HG02852 (cell line): ENCODE data around the gene SERPINB3.
"Not testable (repeated sequence)": the region's sequence is repeated elsewhere in the genome, so short reads cannot be mapped to it uniquely, and the experiment has no call there.

Experiments used
- ATAC-seq: cut with Tn5 transposase; IDR thresholded peaks from one replicate; pipeline ENCODE4 v1.9.1; 2021; ENCODE audit warnings: mild to moderate bottlenecking, moderate library complexity; ENCODE audit not compliant: unreplicated experiment

The SERPINB3 gene

DNA sequence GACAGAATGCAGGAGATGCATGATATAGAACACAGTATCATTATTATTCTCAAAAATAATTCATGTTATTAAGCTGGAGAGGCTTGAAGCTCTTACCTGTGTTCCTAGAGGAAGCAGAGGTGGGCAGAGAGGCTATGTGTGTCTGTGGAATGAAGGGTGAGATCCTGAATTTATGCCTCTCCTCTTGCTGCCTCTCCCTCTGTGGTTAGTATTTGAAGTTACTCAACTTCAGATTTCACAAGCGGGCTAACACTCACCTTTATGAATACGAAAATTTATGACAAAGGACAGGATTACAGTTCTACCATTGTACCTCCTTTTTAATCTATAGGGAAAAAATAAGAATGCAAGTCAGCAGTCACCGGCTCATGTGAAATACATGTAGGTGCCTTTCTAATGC is at the start of gene SERPINB3:
Gene SERPINB3, minus strand, starts transcription at position 144 of the 400 bp plus-strand sequence. CDS start 677 bp downstream, outside the sequence.
- ATAC-seq, result not testable (repeated sequence)

DNA sequence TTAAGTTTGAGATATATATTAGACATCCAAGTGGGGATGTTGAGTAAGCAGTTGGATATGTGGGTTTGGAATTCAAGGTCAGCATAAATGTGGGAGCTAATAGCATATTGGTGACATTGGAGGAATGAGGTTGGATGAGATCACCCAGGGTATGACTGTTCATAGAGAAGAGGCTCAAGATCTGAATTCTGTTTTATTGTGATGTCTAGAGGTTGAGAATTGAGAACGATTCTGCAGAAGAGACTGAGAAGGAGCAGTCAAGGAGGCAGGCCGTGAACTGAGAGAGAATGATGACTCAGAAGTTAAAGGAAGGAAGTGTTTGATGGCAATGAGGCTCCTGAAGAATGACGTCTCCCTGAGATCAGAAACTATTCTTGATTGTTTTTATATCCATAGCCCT is 47.0 kb upstream of the SERPINB3 start:
- no peak for ATAC-seq

DNA sequence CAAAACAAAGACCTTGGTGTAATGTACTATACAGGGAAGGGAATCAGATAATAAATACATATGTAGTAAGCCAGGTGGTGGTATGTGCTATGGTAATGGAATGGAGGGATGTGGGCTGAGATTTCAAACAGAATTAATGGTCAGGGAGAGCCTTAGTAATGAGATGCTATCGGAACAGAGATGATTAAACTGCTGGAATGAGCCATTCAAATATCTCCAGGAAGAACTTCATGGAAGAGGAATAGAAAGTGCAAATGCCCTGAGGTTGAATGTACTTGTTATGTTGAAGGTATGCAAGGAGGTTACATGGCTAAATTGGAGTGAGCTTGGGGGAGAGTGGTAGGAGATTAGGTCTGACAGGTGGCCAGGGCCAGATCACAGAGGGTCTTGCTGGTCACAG is 46.1 kb upstream of the SERPINB3 start:
- no peak for ATAC-seq

DNA sequence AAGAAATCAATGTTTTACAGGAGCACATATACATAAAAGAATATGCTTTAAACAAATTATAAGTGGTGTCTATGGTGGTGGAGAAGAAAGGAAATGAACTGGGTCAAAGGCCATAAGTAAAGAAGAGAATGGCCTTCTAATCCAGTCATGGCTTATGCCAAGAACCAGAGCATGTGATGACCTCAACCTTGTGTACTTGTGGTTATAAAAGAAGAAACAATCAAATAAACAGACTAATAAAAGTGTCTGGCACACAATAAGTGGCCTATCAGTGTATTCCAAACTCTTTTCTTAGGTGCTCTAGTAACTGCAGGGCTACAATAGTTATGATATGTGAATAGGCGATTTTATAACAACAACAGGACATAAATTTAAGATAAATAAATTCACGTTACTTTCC is 43.7 kb upstream of the SERPINB3 start:
- ATAC-seq, result no peak

DNA sequence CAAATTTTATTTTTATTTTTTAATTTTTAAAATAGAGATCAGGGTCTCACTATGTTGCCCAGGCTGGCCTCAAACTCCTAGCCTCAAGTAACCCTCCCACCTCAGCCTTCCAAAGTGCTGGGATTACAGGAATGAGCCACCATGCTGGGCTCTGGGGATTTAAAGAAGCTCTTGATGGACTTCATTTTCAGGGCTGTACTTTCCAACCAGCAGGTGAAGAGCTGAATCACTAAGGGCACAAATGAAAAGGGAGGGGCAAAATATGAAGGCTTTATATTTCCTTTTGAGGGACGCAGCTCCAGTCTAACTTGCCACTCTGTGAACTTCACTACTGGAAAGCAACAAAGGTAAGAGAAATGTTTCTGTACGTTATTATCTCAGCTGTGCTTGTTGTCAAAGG is 41.0 kb upstream of the SERPINB3 start, which contains the start of gene SERPINB11:
Gene SERPINB11, plus strand, starts transcription at position 301 of the 400 bp plus-strand sequence. CDS start 7,234 bp downstream, outside the sequence.
- ATAC-seq, result no peak

DNA sequence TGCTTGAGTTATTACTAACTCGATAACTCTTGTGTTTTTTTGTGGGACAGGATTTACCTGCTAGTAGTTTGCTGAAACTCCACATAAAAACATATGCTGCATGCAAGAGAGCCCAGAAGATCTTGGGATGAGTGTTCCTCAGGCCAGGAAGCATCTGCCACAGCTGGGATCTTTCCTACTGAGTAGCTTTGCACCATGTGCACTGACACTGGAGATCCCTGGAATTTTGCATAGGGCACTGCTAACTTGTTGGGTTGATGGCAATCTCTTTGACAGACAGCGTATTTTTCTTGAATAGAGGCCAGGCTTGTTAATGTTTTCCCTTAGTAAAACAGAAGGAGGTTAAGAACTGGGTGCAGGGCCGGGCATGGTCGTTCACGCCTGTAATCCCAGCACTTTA is 40.3 kb upstream of the SERPINB3 start:
- ATAC-seq, result no peak

DNA sequence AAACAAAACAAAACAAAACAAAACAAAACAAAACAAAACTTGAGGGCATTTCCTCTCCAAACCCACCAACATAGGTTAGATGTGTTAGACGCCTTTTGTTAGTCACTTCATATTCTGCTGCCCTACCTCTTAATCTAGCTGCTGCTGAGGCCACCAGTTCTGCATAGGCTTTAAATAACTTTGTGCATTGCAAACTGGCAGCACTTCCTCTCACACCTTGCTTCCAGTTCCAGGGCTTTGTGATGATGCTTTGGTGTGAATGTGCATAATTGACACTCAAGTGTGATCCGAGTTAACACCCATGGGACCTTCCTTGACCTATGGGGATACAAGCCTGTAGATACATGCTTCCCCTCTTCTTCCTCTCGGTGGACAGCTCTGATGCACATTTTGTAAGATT is 38.8 kb upstream of the SERPINB3 start:
- ATAC-seq, result no peak

DNA sequence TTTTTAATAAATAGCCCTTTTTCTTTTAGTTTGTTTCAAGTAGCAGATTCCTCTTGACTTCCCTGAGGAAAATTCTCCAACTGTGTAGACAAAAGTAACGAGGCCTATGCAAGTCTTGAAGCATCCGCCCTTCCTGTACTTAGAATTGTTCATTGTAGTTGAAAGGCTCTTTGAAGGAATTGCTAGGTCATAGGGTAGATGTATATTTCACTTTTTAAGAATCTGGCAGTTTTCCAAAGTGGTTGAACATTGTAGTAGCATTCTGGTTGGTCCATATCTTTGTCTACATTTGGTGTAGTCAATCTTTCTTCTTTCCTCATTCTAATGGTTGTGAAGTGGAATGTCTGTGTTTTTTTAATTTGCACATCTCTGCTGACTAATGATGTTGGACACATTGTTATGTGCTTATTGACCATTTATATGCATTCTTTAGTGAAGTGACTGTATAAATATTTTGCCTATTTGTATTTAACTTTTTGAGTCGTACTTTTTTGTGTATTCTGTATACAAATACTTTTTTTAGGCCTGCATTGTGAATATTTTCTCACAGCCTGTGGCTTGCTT is 35.5 kb upstream of the SERPINB3 start:
- no peak for ATAC-seq

DNA sequence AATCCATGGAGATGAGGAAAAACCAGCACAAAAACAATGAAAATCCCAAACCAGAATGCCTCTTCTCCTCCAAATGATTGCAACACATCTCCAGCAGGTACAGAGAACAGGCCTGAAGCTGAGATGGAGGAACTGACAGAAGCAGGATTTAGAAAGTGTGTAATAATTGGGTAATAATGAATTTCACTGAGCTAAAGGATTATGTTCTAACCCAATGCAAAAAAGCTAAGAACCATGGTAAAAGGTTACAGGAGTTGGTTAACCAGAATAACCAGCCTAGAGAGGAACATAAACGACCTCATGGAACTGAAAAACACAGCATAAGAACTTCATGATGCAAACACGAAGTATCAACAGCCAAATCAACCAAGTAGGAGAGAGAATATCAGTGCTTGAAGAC is 27.4 kb upstream of the SERPINB3 start:
- ATAC-seq, result no peak

DNA sequence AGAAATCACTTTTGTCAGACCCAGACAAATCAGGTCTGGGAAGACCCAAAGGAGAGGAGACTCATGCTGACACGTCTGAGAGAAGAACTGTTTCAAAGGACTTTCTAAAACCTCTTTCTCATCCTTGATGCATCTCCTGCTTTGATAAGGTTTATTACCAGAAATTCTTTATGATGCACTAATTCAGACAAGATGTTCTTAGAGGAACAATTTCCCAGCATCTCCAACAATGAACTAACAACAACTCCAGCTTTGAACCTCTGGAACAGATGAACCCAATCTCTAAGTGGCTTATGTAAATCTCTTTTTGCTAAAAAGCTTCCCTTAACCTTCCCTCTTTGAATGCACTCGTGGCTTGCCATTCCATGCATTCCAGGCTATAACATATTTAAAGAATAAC is 25.2 kb upstream of the SERPINB3 start:
- ATAC-seq, result no peak

DNA sequence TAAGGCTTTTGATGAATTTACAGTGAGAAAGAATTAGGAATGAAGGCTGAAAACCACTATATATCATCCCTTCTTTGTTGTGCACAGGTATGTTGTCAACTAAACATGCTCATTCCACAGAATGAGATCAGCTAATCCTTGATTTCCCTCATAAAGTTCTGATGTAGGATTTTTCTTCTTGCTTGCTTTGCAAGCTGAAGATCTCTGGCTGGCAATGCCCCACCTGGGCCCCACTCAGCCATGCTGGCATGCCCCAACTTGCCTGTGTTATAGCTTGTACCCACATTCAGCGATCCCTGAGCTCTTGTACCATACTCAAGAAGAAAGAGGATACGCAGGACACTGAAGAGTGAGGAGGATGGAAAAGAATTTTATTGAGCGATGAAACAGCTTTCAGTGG is 23.0 kb upstream of the SERPINB3 start:
- no peak for ATAC-seq

DNA sequence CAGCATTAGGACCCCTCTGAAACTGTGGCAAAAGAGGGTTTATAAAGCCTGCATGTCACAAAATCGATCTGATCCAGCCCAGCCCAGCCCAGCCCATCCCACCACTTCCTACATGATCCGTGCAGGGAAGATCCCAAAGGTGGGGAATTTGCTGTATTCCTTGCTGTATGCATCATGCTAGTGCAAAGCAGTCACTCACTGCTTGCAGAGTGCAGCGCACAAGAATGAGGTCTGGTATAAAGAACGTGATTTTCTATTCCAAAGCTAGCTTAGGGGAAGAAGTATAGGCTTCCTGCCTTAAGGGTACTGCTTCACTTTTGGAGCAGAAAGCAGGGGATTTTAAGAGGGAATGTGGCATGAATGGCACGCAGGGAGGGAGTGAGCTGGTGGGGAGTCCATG is 22.2 kb upstream of the SERPINB3 start:
- no peak for ATAC-seq

DNA sequence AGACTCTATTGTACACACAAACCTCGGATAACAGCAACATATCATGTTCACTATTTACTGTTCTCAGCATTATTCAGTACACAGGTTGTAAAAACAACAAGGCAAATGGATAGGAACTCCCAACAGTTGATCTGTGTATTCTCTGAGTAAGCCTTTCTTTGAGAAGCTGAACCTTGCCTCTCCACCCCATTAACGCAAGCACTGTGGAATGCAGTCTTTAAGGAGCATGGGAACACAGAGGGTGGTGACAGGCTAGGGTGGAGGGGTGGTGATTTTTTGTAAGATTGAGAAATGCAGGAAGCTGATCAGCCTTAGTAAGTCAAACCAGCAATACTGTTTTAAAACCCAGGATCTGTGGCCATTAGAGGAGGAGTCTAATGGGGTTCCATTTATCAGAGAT is 21.5 kb upstream of the SERPINB3 start:
- no peak for ATAC-seq

DNA sequence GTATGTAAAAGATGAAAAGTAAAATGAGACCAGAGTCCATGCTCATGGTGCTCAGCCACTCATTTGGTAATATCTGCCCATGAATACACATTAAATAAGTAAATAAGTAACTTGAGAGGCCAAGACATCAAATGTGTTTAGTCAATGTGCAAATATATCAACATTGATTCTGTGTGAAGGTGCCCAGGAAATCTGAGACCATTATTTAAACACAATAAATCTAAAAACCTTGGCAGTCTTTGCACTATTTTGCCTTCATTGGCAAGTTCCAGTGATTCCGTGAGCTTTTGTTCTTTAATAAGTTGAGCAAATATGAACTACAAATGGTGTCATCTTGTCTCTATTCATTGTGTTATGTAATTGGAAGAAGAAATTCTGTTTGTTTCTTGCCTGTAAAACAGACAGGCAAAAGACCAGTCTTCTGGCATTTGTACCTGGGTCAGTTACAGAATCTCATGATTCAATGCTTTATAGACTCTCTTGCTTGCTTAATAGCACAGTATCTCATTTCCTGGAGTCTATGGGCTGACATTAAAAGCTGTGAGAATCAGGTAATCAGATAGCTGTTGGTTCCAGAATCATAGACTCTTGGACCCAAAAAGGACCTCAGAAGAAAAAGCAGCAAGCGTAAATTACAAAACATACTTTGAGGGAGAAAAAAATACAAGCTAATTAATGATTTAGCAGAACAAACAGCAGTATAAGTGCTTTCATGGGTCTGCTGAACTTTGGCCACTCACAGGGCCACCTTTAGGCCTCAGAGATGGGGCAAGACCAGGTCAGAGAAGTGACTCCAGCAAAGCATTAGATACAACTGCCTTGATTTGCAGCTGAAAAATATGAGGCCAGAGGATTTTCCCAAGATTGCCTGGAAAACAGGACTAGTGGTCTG is 20.0 kb upstream of the SERPINB3 start:
- no peak for ATAC-seq

DNA sequence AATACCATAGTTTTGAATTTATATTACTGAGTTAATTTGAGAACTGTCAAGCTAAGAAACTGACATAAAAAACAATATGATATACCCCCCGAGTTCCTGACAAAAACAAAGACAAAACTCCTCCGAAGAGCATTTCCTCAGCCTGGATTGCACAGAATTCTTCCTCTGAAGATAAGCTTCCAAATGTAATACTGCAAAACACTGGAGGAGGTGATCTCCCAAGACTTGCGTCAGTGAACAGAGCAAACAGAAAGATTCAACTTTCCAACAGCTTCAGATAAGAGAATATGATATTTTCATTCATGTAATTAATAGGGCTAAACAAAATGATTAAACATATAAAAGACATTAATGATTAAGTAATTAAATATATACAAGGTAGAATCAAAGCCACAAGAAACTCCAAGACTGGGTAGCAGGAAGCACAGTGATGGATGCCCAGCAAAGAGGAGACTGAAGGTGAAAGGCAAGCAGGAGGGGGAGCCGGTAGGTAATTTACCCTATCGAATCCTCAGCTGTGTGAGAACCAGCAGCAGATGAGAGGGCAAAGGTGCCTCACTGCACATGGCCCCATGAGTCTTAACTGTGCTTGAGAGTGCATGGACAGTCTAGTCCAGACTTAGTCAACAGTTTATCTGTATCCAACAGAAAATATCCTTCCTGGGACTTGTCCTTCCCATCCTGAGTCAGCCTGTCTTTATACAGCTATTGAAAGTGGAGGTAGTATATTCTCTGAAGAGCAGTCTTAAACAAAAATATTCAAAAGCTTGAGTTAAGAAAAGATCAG is 18.3 kb upstream of the SERPINB3 start:
- no peak for ATAC-seq

DNA sequence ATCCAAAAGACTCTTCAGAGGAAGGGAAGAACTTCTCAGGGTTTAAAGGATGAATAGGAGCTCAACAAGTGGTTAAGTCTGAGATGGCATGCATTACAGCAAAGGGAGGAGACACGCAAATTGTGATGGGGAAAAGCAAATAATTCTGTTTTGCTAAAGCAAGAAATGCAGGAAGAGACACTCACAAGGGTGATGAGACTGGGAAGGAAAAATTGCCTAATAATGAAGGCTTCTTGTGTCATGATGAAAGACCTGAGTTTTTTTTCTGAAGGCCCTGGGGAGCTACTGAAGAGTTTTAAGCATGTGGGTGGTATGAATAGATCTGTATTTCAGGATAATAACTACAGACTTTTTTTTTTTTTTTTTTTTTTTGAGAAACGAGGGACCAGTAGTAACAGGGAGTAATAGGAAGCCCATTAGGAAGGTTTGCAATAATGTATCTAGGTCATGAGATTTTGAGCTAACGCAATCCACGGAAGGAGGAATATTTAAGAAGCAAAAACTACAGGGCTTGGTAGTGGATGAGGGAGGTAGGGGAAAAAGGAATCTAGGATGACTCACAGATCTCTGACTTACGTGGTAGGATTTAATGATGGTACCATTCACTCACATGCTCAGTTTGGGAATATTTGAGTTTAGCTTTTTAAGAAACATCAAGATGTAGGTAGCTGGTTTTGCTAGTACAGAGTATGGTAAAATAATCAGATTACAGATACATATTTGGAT is 16.0 kb upstream of the SERPINB3 start:
- ATAC-seq, result no peak

DNA sequence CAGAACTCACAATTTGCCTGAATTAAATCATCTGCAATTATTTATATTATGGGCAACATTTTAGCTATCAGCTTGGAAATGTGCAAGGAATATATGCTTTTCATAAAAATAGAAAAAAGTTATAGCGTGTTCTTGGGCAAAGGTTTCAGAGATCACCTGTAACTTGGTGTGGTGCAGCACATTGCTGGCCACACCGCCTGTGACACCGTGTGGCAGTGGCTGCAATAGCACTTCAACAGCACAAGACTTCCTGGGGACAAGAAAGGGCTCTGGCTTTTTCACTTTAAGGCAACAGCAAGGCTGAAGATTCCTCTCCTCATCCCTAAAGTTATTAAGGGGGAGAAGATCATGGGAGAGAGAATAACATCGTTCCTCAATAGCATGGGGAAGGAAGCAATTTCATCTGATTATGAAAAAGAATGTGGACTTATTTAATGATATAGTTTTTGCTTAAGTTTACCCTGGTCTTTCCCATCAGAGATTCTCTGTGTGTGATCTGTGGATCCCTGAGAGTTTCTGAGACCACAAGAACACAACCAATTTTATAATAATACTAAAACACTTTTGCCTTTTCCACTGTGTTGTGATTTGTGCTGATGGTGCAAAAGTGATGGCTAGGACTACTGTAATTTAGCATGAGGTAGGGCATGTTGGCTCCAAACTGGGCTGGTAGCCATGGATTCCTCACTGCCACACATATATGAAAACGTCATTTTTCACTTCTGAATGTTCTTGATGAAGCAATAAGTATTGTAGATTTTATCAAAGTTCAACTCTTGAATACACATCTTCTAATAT is 15.0 kb upstream of the SERPINB3 start:
- ATAC-seq, result peak; percentile 77

DNA sequence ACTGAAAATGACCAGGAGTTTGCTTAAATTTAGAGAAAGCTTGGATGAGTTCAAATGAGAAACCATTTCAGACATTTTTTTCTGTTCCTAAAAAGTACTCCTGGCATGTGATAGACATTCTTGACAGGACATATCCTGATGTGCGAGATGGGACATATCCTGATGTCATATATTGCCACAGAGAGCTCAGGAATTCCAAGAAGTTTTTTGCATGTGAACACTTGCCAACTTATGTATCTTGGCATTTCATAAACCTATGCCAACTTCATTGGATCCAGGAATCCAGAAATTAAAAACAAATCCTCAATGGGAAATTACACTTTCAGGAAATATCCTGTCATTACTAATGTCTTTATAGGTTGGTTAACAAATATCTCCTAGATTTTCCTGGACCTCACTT is 2.9 kb upstream of the SERPINB3 start:
- no peak for ATAC-seq

DNA sequence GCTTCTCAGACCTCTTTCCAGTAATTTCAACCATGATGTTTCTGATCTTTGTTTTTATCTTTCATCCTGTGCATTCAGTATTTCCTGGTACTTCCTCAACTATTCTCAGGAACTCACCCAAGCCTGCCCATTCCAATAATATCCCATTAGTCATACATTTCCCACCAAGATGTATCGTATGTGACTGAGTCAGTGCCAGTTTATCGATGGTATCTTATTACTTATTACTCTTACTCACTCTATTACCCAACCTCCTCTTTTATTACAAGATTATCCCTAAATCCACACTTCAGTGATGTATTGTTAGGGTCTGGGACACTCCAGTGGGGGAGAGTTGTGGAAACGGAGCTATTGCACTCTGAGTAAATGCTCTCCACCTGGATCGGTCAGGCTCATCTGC is 2.8 kb downstream of the SERPINB3 start:
- not testable (repeated sequence) for ATAC-seq

DNA sequence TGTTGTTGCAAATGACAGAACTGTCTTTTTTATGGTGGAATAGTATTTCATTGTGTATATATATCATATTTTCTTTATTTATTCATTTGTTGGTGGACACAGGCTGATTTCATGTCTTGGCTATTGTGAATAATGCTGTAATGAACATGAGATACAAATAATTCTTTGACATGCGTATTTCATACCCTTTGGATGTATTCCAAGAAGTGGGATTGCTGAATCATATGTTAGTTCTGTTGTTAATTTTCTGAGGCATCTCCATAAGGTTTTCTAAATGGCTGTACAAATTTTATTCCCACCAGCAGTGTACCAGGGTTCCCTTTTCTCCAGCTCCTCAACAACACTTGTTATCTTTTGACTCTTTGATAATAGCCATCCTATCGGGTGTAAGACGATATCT is 11.4 kb downstream of the SERPINB3 start:
- ATAC-seq, result not testable (repeated sequence)
